NCI-H1930 (cell line): Measurements from ENCODE around the gene NKIRAS2.
"Not testable (repeated sequence)": the region's sequence is repeated elsewhere in the genome, so short reads cannot be mapped to it uniquely, and the experiment has no call there.

Source experiments
- DNase-seq, 2 experiments: peaks; one replicate each; lab custom pipeline; 2025; lab: John Stamatoyannopoulos, UW

Gene NKIRAS2

GRCh38 chr17:41998497-41998896 is 21.4 kb upstream of the NKIRAS2 start:
- no peak for DNase-seq

GRCh38 chr17:42000413-42001133 is 19.3 kb upstream of the NKIRAS2 start:
- DNase-seq, result no peak

GRCh38 chr17:42001729-42002128 is 18.2 kb upstream of the NKIRAS2 start:
- DNase-seq, result no peak

- no peak for DNase-seq
Measured at GRCh38 chr17:42002175-42002791, 17.6 kb upstream of the NKIRAS2 start.

- DNase-seq, result no peak
Measured at GRCh38 chr17:42002792-42003301, 17.0 kb upstream of the NKIRAS2 start.

- DNase-seq, result no peak
Measured at GRCh38 chr17:42005166-42005565, 14.7 kb upstream of the NKIRAS2 start.

- DNase-seq, result no peak
Measured at GRCh38 chr17:42009170-42009569, 10.7 kb upstream of the NKIRAS2 start.

- DNase-seq, result not testable (repeated sequence)
Measured at GRCh38 chr17:42010266-42010680, 9.6 kb upstream of the NKIRAS2 start.

- DNase-seq, result no peak
Measured at GRCh38 chr17:42010898-42011516, 8.9 kb upstream of the NKIRAS2 start.

GRCh38 chr17:42012363-42012762 is 7.5 kb upstream of the NKIRAS2 start:
- DNase-seq, result not testable (repeated sequence)

- not testable (repeated sequence) for DNase-seq
Measured at GRCh38 chr17:42013740-42014139, 6.2 kb upstream of the NKIRAS2 start.

- peak in 1 of 2 experiments; percentile 18 for DNase-seq
Measured at GRCh38 chr17:42016411-42016831, 3.5 kb upstream of the NKIRAS2 start.

- DNase-seq, result peak; percentile 92 to 97
Measured at GRCh38 chr17:42016941-42017865, 2.7 kb upstream of the NKIRAS2 start, which contains the start of gene DNAJC7. TSS of gene DNAJC7 (minus strand) at chr17:42017439. CDS start at chr17:42017416, 23 bp downstream.

GRCh38 chr17:42017866-42018200 is 2.1 kb upstream of the NKIRAS2 start:
- no peak for DNase-seq

GRCh38 chr17:42018339-42018738 is 1.6 kb upstream of the NKIRAS2 start:
- DNase-seq, result no peak

GRCh38 chr17:42018988-42019387 is 902 bp upstream of the NKIRAS2 start:
- DNase-seq, result no peak

GRCh38 chr17:42020845-42021244 is 955 bp downstream of the NKIRAS2 start:
- not testable (repeated sequence) for DNase-seq

- peak in 1 of 2 experiments; percentile 10 for DNase-seq
Measured at GRCh38 chr17:42023524-42024349, 3.8 kb downstream of the NKIRAS2 start.

GRCh38 chr17:42025191-42025579 is 5.3 kb downstream of the NKIRAS2 start:
- DNase-seq, result no peak

GRCh38 chr17:42025936-42026335 is 6.0 kb downstream of the NKIRAS2 start:
- no peak for DNase-seq
